Measurements from ENCODE around the gene ARPIN. TPM values are rescaled to one million over a fixed set of nuclear protein-coding genes. Genes with fewer than 3 reads are reported as not detected.

The ARPIN gene
- total and polyA plus RNA-seq, 9 of the 15 experiments (the other 6 are each of a cell fraction or from before 2014, with no cell fraction given), result not detected

GRCh38 chr15:89893696-89894447 lies 18.9 kb downstream of the ARPIN start, which contains the start of gene AP3S2 (continued):
- TF ChIP-seq TSHZ1 (CRISPR knock-in tag; IDR thresholded peaks at IDR 0.05) (no peak), ZBTB9 (CRISPR knock-in tag; IDR thresholded peaks at IDR 0.05) (no peak; the same call in 1 of the 2 replicates), ZNF408 (CRISPR knock-in tag; IDR thresholded peaks at IDR 0.05; ENCODE audit: low read depth) (no peak), ATF7 (IDR thresholded peaks at IDR 0.05) (peak; percentile 88), CGGBP1 (CRISPR knock-in tag; IDR thresholded peaks at IDR 0.05) (no peak), MTF1 (CRISPR knock-in tag; IDR thresholded peaks at IDR 0.05; ENCODE audit: borderline replicate concordance) (no peak), ZNF639 (CRISPR knock-in tag; conservative IDR thresholded peaks at IDR 0.05 in 1 of 2, IDR thresholded peaks at IDR 0.05 in 1 of 2) (peak in 1 of 2 experiments; percentile 87; a peak in 2 of 4 replicates), ZNF217 (CRISPR knock-in tag; IDR thresholded peaks at IDR 0.05) (no peak), HMGXB4 (CRISPR knock-in tag; IDR thresholded peaks at IDR 0.05) (peak; percentile 82; the same call in 1 of the 2 replicates), PRPF4 (IDR thresholded peaks at IDR 0.05; ENCODE audit: insufficient read depth, low read depth, low read length, poor library complexity, severe bottlenecking) (peak; percentile 60), ETS2 (tag; IDR thresholded peaks at IDR 0.05; ENCODE audit: borderline replicate concordance, poor library complexity, severe bottlenecking) (no peak), LCOR (CRISPR knock-in tag; IDR thresholded peaks at IDR 0.05) (peak; percentile 98), SNRNP70 (optimal IDR thresholded peaks at IDR 0.05; ENCODE audit: low read depth, low read length) (no peak), SETDB1 (IDR thresholded peaks at IDR 0.05; ENCODE audit: low read length) (peak; percentile 44), RFX7 (CRISPR knock-in tag; IDR thresholded peaks at IDR 0.05) (no peak), RAD51 (IDR thresholded peaks at IDR 0.05; ENCODE audit: borderline replicate concordance, low read depth) (0 out of 2 replicates have a peak, but pooled peaks have one; percentile 23)
- TF ChIP-seq, protein P1, sequence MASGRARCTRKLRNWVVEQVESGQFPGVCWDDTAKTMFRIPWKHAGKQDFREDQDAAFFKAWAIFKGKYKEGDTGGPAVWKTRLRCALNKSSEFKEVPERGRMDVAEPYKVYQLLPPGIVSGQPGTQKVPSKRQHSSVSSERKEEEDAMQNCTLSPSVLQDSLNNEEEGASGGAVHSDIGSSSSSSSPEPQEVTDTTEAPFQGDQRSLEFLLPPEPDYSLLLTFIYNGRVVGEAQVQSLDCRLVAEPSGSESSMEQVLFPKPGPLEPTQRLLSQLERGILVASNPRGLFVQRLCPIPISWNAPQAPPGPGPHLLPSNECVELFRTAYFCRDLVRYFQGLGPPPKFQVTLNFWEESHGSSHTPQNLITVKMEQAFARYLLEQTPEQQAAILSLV (tag; IDR thresholded peaks at IDR 0.05), result peak; percentile 53; the same call in 1 of the 2 replicates
